Erythroblast (primary cell): ENCODE data around the gene CARD18.
"Not testable (repeated sequence)": the region's sequence is repeated elsewhere in the genome, so short reads cannot be mapped to it uniquely, and the experiment has no call there.

Experiments used
- DNase-seq, 2 experiments: peaks; one replicate each; lab custom pipeline; 2025; lab: John Stamatoyannopoulos, UW
- GATA1 ChIP-seq: IDR thresholded peaks from 2 replicates; pipeline ENCODE4 v1.6.1; 2011; ENCODE audit warnings: low read depth, mild to moderate bottlenecking, control low read depth, low read length, moderate library complexity
- POLR2A ChIP-seq: IDR thresholded peaks from 2 replicates; pipeline ENCODE4 v1.6.1; 2011; ENCODE audit warnings: mild to moderate bottlenecking, low read length

CARD18 gene

GRCh38 chr11:105109855-105110687 is 29.5 kb downstream of the CARD18 start:
- TF ChIP-seq GATA1 (no peak), POLR2A (no peak)
- no peak for DNase-seq

- TF ChIP-seq POLR2A: no peak
- TF ChIP-seq GATA1: no peak
- no peak for DNase-seq
These were observed 30.2 kb downstream of the CARD18 start for GRCh38 chr11:105109321-105109720.

DNA sequence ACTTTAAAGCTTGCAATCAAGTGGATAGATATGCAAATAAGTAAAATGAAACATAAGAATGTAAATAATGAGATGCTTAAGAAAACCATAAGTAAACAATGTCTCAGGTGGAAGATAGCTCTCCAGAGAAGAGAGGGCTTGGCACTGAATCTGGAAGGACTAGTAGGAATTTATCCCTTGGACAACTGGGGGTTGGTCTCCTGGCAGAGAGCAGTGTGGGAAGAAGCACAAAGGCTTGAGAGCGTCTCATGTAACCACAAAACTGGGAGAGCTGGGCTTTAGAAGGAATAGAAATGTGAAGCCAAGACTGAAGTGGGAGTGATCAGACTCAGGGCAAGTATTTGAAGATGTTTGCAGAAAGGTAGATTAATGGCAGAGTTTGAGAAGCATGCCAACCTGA is 31.3 kb downstream of the CARD18 start:
- DNase-seq: no peak
- TF ChIP-seq POLR2A: no peak
- TF ChIP-seq GATA1: no peak

DNA sequence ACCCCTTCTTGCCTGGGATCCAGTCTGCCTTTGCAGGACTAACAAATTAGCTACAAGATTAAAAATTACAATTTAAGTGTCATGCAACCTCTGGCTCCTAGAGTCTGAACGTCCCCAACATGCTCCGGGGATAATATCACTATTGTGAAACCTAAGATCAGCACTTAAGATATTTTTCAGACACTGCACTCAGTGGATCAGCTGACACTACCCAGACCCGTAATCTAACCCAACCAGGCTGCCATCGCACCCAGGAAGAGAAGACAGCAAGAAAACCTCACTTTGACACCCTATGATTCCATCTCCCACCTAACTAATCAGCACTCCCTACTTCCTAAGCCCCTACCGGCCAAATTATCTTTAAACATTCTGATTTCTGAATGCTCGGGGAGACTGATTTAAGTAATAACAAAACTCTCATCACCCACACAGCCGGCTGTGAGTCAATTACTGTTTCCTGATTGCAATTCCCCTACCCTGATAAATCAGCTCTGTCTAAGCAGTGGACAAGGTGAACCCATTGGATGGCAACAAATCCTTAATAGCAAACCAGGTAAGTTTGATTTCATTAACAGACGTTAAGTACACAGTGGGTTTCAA is 32.2 kb downstream of the CARD18 start:
- DNase-seq: not testable (repeated sequence)

GRCh38 chr11:105106140-105106539 is 33.4 kb downstream of the CARD18 start:
- DNase-seq: no peak
- TF ChIP-seq POLR2A (no peak), GATA1 (no peak)

DNA sequence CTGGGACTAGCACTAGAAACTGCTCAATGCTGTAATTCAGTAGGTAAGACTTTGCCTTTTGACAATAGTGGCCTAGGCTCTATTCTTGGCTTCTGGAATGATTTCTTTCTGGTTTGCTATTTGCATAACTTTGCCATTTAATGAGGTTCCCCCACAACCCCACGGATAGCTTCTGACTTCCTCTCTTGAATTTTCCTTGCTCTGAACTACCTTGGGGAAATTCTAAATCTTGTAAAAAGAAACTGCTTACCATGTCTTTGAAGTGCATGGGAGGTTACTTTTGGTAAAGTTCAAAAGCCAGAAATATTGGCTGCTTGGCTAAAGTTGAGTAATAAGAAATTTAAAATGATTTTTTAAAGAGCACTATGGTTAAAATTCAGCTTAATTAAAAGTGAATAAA is 35.3 kb downstream of the CARD18 start:
- DNase-seq: no peak
- TF ChIP-seq POLR2A (no peak), GATA1 (no peak)

DNA sequence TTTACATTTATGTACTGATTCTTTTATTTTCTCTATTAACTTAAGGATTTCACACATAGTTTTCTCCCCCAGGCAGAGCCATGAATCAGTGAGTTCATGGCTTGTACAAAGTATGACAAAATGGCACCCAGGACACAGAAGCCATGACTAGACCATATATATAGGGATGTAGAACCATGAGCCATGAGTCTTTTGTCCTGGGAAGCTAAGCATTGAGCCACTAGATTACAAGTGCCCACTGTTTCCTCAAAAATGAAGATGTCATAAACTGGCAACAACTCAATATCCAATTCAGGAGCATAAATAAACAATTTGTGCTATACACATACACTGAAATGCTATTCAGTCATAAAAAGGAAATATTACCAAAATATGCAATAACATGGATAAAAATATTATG is 36.2 kb downstream of the CARD18 start:
- DNase-seq: no peak
- TF ChIP-seq GATA1 (no peak), POLR2A (no peak)

GRCh38 chr11:105102079-105102581 is 37.4 kb downstream of the CARD18 start:
- DNase-seq: not testable (repeated sequence)

GRCh38 chr11:105100981-105101630 is 38.5 kb downstream of the CARD18 start:
- no peak for DNase-seq
- no peak for TF ChIP-seq POLR2A
- TF ChIP-seq GATA1: no peak

DNA sequence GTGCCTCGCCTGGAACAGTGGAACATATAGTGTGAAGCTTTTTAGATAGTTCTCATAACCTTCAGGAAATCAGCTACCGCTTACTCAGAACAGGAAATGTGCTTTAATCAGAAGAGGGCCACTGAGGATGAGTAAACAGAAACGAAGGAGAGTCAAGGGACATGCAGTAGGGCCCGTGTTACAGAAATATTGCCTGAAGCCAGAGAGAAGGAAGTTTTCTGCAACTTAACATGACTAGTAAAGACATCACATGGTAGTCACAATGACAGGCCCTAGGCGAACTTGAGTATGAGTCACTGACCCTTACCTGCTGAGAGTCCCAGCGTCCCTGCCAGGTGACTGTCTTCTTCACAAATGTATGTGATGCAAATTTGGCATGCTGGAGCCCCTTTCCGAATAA is 39.4 kb downstream of the CARD18 start:
- TF ChIP-seq POLR2A (no peak), GATA1 (no peak)
- no peak for DNase-seq

- not testable (repeated sequence) for DNase-seq
These were observed 40.0 kb downstream of the CARD18 start for GRCh38 chr11:105099594-105099993.

DNA sequence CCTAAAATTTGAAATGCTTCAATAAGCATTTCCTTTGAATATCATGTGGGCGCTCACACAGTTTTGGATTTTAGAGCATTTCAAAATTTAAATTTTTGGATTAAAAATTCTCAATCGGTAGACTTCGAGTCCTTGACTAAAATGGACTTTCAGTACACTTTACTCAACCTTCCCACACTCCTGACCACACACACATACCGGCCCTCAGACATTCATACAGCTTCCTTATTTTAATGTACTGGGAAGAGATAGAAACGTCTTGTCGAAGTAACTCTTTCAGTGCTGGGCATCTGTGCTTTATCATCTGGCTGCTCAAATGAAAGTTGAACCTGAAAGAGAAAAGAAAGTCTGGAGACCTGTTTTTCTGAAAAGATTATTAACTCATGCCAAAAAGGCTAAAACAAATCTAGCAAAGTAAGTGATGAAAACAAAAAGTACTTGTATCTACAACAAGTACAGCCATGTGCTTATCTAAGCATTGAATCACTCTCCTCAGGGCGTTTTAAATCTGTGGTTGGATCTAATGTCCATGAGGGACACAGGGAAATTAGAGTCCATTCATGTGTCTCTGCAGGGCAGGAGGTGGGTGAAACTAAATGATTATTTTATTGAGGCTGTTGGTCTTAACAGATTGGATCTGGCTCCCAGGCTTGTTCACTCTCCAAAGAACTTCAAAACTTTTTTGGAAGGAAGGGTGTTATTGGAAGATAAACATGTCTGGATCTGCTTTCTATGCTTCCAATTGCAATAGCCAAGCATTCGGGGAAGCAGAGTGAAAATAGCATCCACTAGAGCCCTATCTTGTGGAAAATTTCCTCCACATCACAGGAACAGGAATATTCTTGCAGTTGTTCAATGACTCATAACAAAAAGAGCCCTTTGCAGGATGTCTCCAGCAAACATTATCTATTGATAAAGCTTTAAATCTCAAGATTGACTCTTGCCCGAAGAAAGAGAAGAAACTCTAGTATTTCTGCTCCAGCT is 47.0 kb downstream of the CARD18 start:
- TF ChIP-seq GATA1 (no peak), POLR2A (no peak)
- no peak for DNase-seq
